Measurements from ENCODE around the gene OR52J3.

DNA sequence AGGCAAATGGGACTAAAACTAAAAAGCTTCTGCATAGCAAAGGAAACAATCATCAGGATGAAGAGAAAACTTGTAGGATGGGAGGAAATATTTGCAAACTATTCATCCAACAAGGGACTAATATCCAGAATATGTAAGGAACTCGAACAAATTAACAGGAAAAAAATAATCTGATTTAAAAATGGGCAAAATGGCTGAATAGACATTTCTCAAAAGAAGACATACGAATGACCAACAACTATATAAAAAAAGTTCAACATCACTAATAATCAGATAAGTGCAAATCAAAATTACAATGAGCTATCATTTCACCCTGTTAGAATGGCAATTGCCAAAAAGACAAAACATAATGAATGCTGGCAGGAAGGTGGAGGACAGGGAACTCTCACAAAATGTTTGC is 35.1 kb downstream of the OR52J3 start:
- TF ChIP-seq, protein P1, sequence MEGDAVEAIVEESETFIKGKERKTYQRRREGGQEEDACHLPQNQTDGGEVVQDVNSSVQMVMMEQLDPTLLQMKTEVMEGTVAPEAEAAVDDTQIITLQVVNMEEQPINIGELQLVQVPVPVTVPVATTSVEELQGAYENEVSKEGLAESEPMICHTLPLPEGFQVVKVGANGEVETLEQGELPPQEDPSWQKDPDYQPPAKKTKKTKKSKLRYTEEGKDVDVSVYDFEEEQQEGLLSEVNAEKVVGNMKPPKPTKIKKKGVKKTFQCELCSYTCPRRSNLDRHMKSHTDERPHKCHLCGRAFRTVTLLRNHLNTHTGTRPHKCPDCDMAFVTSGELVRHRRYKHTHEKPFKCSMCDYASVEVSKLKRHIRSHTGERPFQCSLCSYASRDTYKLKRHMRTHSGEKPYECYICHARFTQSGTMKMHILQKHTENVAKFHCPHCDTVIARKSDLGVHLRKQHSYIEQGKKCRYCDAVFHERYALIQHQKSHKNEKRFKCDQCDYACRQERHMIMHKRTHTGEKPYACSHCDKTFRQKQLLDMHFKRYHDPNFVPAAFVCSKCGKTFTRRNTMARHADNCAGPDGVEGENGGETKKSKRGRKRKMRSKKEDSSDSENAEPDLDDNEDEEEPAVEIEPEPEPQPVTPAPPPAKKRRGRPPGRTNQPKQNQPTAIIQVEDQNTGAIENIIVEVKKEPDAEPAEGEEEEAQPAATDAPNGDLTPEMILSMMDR (IDR thresholded peaks at IDR 0.05; ENCODE audit: insufficient read depth, low read length), result no peak
- TF ChIP-seq POLR2AphosphoS5 (IDR thresholded peaks at IDR 0.05; ENCODE audit: low read depth) (no peak), REST (IDR thresholded peaks at IDR 0.05; ENCODE audit: insufficient replicate concordance, low read depth) (no peak)
